Psoas muscle (tissue), 8 donors: ENCODE measurements around the gene LHFPL4. TPM values are rescaled to one million over a fixed set of nuclear protein-coding genes. Genes with fewer than 3 reads are reported as not detected.

Experiments used
- ATAC-seq, 4 donors: fragments of 200-7000 bp; cut with Tn5 transposase; one replicate each; pipeline ENCODE4 v1.9.1; 2020; ENCODE audit warnings: moderate library complexity in 3 of 4, mild to moderate bottlenecking in 2 of 4
- DNase-seq, 2 donors: peaks; one replicate each; pipeline ENCODE4 v3.0.0-alpha.2; 2020
- H3K27ac ChIP-seq: fragments of 200-600 bp; one replicate; pipeline ENCODE4 v1.8.0; 2022
- H3K27me3 ChIP-seq, 3 donors: fragments of 200-600 bp in 1 of 3; one replicate each; pipeline versions ENCODE4 v1.6.1 to v1.8.0; 2013 to 2022; ENCODE audit warnings: low read length in 2 of 3, mild to moderate bottlenecking in 2 of 3, moderate library complexity in 1 of 3; ENCODE audit not compliant: insufficient read depth in 3 of 3
- H3K36me3 ChIP-seq, 2 donors: fragments of 200-600 bp in 1 of 2; one replicate each; pipeline versions ENCODE4 v1.6.1 to v1.8.0; 2013 to 2022; ENCODE audit warnings: low read depth in 1 of 2, mild to moderate bottlenecking in 1 of 2, moderate library complexity in 1 of 2; ENCODE audit not compliant: insufficient read depth in 1 of 2
- H3K4me1 ChIP-seq: fragments of 200-600 bp; one replicate; pipeline ENCODE4 v1.8.0; 2022
- H3K4me3 ChIP-seq: fragments of 200-600 bp; one replicate; pipeline ENCODE4 v1.8.0; 2022; ENCODE audit warnings: mild to moderate bottlenecking
- H3K9me3 ChIP-seq: fragments of 200-600 bp; one replicate; pipeline ENCODE4 v1.8.0; 2022
- CTCF ChIP-seq: fragments of 200-600 bp; IDR thresholded peaks from one replicate; pipeline ENCODE4 v1.8.0; 2022; ENCODE audit warnings: antibody characterized with exemption
- WGBS, 3 donors: extraction: QIAGEN DNeasy Blood & Tissue Kit; methylation state at CpG; one replicate each; pipeline versions ENCODE4 v1.1.6 to v1.1.7; 2013; 5-methylcytosine and 5-hydroxymethylcytosine counted together
- intact Hi-C, 2 donors: fragments of 100-400 bp; cut with DNase I; formaldehyde crosslinking; loops; one replicate each; pipeline versions ENCODE4 v1.11.0 to v1.14.2; 2022
- polyA plus RNA-seq, 3 donors: library from polyadenylated mRNA; stranded (reverse); fragments of 200-250 nt; gene quantifications; one replicate each; pipeline ENCODE4 v1.2.3, GENCODE V29; 2013
- total RNA-seq, 4 donors: library from RNA; stranded (reverse); fragmentation: NEBNext Ultra II Directional in 2 of 4; extraction: Animal tissue kit (Norgen Biotek cat#: 25700) in 2 of 4; gene quantifications; one replicate each; pipeline versions ENCODE4 v1.2.1 to v1.2.4, GENCODE V29; 2021 to 2023
- donor health status: healthy with polysubstance abuse.
- donor health status: DM: no; HTN: no; CAD: no; lungs with moderate emphysema.
- donor health status: Bipolar disorder and iron deficiency.
- donor health status: healthy.
- donor health status: DM: yes; HTN: yes; CAD: no.
- donor health status: DM: no; HTN: no; CAD: no.
- donor health status: DM: no; HTN: no; CAD: no.
- donor health status: DM: yes; HTN: yes; CAD: no.

LHFPL4 gene
- total and polyA plus RNA-seq, 7 donors = 0.01 TPM; not detected in 6

DNA sequence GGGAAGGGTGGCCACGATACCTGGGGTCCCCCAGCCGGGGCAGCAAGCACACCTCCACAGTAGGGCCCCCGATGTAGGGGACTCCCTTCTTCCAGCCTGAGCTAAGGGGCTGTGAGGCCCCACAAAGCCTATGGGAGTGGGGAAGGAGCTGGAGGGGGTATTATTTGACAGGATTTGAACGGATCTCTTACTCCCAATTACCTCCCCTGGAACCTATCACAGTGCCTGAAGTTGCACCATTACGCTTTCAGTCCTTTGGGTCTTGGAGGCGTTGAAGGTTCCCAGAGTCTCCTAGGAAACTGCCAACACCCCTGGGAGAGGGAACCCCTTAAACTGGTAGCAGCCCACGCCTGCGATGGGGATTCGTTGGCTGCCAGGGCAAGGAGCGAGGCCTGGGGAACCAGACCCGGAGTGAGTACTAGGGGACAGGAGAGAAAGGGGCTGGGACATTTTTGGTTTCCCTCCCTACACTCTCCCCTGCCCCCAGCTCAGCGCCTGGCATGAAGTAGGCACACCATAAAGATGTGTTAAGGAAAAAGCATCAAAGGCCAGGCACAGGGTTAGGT lies 409 bp upstream of the LHFPL4 start:
- Histone ChIP-seq H3K36me3 (no peaks in the 10 kb centered on the region), H3K27me3 (peaks cover 0 to 56% (median 23%) of the 10 kb centered on the region in 3 donors), H3K4me3 (no peak overlapping the region), H3K4me1 (no peaks in the 10 kb centered on the region), H3K27ac (no peak overlapping the region), H3K9me3 (no peaks in the 10 kb centered on the region)
- no peak for DNase-seq
- TF ChIP-seq CTCF = no peak
- WGBS, 3 donors = 24 to 27% (median 26%) methylated on average over 12 of the region's 12 CpGs
- no peak for ATAC-seq
- intact Hi-C loops = no loop called here

DNA sequence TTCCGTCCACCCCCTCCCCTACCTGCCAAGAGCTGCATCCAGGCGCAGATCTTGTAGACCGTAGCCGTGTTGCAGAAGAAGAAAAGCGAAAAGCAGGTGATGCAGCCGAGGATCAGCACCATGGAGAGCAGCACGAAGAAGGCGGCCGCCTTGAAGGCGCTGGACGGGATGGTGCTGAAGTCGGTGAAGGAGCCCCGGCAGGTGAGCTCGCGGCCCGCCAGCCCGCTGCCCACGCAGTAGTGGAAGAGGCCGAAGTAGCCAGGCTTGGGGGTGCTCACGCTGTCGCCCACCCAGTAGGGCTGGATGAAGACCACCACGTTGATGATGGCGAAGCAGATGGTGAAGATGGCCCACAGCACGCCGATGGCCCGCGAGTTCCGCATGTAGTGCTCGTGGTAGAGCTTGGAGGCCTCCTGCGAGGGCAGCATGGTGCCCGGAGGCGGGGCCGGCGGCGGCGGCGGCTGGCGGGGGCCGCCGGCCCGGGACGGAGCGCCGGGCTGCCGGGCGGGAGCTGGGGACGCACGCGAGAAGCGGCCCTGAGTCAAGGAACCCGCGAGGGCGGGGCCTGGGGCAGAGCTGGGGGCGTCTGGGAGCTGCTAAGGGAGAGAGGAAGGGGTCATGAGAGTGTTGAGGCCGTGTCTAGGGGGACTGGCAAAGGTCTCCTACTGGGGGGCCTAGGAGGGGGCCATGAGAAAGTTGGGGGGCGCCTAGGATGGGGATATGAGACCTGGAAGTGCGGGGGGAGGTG lies 1.2 kb downstream of the LHFPL4 start:
- no peaks in the 10 kb centered on the region for H3K4me1 ChIP-seq
- no peak for ATAC-seq
- H3K4me3 ChIP-seq = no peak overlapping the region
- DNase-seq = peak; percentile 20 to 52
- no peak overlapping the region for H3K27ac ChIP-seq
- intact Hi-C loops = no loop called here
- H3K36me3 ChIP-seq = no peaks in the 10 kb centered on the region
- no peaks in the 10 kb centered on the region for H3K9me3 ChIP-seq
- H3K27me3 ChIP-seq = peaks cover 0 to 64% (median 23%) of the 10 kb centered on the region in 3 donors
- TF ChIP-seq CTCF = no peak
- 2 to 5% (median 3%) methylated on average over 49 to 57 of the region's 57 CpGs for WGBS, 3 donors

- H3K4me1 ChIP-seq = no peaks in the 10 kb centered on the region
- intact Hi-C loops = no loop called here
- no peak overlapping the region for H3K27ac ChIP-seq
- no peaks in the 10 kb centered on the region for H3K9me3 ChIP-seq
- no peak for DNase-seq
- H3K27me3 ChIP-seq = peaks cover 0 to 64% (median 23%) of the 10 kb centered on the region in 3 donors
- ATAC-seq = no peak
- H3K4me3 ChIP-seq = no peak overlapping the region
- no peaks in the 10 kb centered on the region for H3K36me3 ChIP-seq
- 76 to 85% (median 79%) methylated on average over 1 of the region's 1 CpG for WGBS, 3 donors
- no peak for TF ChIP-seq CTCF
Observed at GRCh38 chr3:9550999-9551398, 2.6 kb downstream of the LHFPL4 start.

DNA sequence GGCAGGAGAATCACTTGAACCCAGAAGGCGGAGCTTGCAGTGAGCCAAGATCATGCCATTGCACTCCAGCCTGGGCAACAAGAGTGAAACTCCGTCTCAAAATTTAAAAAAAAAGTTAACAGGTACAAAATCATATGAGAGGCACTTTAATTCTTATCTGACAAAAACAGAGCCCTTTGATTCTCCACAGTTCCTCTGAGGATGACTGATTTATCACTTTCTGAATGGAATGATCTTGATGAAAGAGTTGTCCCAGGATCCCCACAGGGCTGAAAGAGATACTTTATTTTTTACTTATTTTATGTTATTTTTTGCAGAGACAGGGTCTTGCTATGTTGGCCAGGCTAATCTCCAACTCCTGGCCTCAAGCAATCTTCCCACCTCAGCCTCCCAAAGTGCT lies 4.0 kb downstream of the LHFPL4 start:
- no peaks in the 10 kb centered on the region for H3K4me1 ChIP-seq
- ATAC-seq (no peak), DNase-seq (no peak)
- 74 to 83% (median 79%) methylated on average over 2 of the region's 2 CpGs for WGBS, 3 donors
- no peak overlapping the region for H3K4me3 ChIP-seq
- H3K36me3 ChIP-seq = no peaks in the 10 kb centered on the region
- intact Hi-C loops = no loop called here
- TF ChIP-seq CTCF = no peak
- peaks cover 0 to 55% (median 21%) of the 10 kb centered on the region in 3 donors for H3K27me3 ChIP-seq
- no peaks in the 10 kb centered on the region for H3K9me3 ChIP-seq
- H3K27ac ChIP-seq = no peak overlapping the region
